Head of caudate nucleus (tissue), 42 donors: ENCODE results near the gene ST3GAL3.

Experiments
- DNase-seq, 42 donors: peaks; one replicate each; pipeline versions ENCODE4 v3.0.0 to v3.0.0-alpha.2; 2020 to 2021; ENCODE audit warnings: mixed read lengths in 7 of 42
- intact Hi-C: fragments of 100-400 bp; cut with DNase I; formaldehyde crosslinking; loops from one replicate; pipeline ENCODE4 v1.15.0; 2022

The ST3GAL3 gene

GRCh38 chr1:43960798-43961197 lies 253.5 kb downstream of the ST3GAL3 start:
- DNase-seq, result no peak
- intact Hi-C loops, result no loop called here

DNA sequence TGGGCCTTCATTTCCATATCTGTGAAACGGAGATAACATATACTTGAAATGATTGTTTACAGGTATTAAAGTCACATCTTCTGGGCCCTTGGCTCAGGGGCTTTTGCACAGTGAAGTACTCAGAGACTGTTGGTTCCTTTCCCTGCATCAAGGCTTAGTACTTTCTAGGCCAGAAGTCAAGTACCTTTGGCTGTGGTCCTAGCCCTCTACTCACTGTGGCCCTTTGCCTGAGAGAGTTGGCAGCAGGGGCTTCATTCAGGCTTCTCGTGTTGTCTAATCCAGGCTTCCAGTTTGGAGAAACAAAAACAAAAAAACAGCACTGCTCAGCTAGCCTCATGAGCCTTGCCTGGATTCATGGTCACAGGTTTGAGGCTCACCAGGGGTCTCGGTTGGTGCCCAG lies 254.4 kb downstream of the ST3GAL3 start:
- intact Hi-C loops, result no loop called here
- peak in 1 of 42 donors; percentile 57 for DNase-seq

GRCh38 chr1:43962324-43962723 lies 255.0 kb downstream of the ST3GAL3 start:
- DNase-seq, result peak in 21 of 42 donors; percentile 32 to 86 (median 60)
- intact Hi-C loops, result no loop called here

DNA sequence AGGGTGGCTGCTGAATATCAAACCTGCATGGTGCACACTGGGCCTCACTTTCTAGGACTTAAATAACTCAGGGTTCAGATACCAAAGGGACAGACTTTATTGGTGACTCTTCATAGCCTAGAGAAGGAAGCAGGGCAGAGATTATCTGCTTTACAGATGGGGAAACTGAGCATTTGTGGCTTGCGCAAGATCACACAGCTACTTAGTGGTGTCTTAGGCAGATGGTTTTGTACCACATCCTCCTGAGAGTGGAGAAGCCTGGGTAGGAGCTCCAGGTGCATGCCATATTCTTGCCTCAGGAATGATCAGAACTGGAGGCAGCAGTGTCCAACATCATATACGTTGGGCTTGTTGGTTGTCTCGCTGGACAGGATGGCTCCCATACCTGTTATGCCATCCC lies 255.7 kb downstream of the ST3GAL3 start:
- intact Hi-C loops, result no loop called here
- DNase-seq, result no peak

DNA sequence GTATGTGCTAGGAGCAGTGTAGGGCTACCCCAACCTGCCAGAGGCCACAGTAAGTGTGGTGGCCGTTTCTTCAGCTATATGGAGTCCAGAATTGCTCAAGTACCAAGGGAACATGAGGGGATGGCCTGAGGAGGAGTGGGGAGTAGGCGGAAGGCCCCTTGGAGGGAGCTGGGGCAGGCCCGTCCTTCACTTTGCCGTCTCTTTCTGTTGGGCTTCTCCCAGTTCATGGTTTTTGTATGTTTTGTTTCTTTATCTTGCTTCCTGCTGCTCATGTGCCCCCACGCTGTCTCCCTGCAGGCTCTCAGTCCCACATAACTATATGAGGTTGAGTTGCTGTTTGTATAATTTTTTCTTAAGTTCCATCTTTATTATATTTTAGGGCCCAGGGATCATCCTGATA lies 256.6 kb downstream of the ST3GAL3 start:
- intact Hi-C loops, result no loop called here
- DNase-seq, result no peak

DNA sequence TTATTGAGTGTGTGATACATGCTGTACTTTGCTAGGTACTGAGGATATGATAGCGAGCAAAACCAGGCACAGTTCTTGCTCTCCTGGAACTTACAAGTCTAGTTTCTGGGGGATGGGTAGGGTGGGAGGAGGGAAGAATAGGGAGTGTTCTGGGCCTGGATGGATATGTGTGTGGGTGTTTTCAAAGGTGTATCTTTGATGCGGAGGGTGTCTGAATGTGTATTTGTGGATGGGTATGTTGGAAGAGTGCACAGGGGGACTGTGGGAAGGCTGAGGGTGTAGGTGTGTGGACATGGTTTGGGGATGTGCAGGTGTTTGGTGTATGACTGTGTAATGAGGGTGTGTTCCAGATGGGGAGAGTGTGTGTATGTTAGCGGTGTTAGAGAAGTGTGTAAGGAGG lies 258.0 kb downstream of the ST3GAL3 start:
- intact Hi-C loops, result no loop called here
- peak in 9 of 42 donors; percentile 24 to 72 (median 46) for DNase-seq

DNA sequence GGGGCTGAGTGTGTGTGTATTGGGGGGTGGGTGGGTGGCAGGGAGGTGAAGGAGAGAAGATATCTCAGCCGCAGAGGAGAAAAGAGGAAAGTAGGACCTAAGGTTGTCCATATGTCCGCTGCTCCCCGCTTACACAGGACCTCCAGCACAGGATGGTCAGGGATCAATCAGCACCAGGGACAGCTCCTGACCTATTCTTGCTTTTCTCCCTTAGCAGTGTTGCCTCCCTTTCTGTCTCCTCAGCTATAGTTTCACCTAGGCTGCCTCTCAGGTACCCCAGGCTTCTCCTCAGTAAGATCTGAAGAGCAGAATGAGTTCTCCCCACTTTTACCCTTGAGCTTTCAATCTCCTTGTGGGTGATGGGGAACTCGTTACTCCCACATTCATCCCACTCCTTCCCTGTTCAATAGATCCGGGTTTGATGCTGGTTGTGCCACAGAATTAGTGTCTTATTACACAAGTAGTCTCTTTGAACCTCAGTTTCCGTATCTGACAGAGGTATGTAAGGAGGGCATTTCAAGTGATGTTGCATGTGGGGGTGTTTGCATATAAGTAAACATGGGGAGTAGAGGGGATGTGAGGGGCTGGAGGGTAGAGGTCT lies 261.1 kb downstream of the ST3GAL3 start:
- DNase-seq, result peak in 1 of 42 donors; percentile 69
- intact Hi-C loops, result no loop called here

GRCh38 chr1:43969416-43969745 lies 262.0 kb downstream of the ST3GAL3 start:
- intact Hi-C loops, result no loop called here
- peak in 1 of 42 donors; percentile 9 for DNase-seq

- DNase-seq, result peak; percentile 95 to 100 (median 98)
Measured at GRCh38 chr1:43969746-43970466, 262.6 kb downstream of the ST3GAL3 start, which contains the start of gene DPH2. TSS of gene DPH2 (plus strand) at chr1:43970010. CDS start at chr1:43970176, 166 bp downstream.

DNA sequence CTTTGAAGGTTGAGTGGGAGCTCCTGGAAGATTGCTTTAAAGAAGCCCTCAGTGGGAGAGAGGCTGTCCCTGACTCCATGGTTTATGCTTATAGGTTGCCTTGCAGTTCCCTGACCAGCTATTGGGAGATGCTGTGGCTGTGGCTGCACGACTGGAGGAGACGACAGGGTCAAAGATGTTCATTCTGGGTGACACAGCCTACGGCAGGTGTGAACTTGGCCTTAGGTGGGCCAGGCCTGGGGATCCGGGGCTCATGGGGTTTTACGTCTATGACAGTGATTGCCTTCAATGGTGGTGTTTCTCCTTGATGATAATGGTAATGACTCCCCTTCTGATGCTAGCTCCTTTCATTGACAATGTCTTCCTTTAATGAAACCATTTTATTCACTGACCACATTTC lies 263.2 kb downstream of the ST3GAL3 start:
- intact Hi-C loops, result no loop called here

More at GRCh38 chr1:43969746-43970466, 262.6 kb downstream of the ST3GAL3 start, which contains the start of gene DPH2:
- intact Hi-C loops, result no loop called here

DNA sequence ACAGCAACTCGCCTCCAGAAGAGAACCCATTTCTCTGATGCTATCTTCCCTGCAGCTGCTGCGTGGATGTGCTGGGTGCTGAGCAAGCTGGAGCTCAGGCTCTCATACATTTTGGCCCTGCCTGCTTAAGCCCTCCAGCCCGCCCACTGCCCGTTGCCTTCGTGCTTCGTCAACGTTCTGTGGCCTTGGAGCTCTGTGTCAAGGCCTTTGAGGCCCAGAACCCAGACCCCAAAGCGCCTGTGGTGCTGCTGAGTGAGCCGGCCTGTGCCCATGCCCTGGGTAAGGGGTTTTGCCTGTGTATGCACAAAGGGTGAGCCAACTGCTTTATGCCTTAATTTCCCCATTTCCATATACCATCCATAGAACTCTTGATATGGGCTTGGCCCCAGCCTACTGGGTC lies 263.6 kb downstream of the ST3GAL3 start:
- intact Hi-C loops, result no loop called here
- DNase-seq, result no peak

More for the DNA sequence above, 263.2 kb downstream of the ST3GAL3 start:
- DNase-seq, result no peak

GRCh38 chr1:43971336-43971980 lies 264.1 kb downstream of the ST3GAL3 start:
- no peak for DNase-seq
- intact Hi-C loops, result no loop called here

DNA sequence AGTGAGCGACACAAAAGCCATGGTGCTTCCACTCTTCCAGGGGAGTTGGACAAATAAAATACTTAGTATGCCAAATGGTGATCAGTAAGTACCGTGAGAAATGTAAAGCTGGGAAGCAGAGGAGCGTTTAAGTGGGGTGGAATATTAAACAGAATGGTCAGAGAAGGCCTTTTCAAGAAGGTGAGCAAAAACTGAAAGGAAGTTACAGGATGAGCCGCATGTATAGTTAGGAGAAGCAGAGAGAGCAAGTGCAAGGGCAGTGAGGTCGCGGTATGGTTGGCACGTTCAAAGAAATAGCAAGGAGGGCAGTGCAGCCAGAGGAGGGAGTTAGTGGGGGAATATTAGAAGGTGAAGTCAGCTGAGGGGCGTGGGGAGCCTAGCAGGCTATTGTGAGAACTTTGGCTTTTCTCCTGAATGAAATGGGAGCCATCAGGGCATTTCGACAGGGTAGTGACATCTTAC lies 266.7 kb downstream of the ST3GAL3 start:
- intact Hi-C loops, result loop anchor here (1.0 kb wide), 1 partner anchor 28 kb away; the partner anchor contains the start of gene IPO13
- DNase-seq, result no peak

GRCh38 chr1:43974443-43975248 lies 267.3 kb downstream of the ST3GAL3 start, which contains the start of gene ATP6V0B:
TSS of gene ATP6V0B (plus strand) at chr1:43974960. CDS start at chr1:43975041, 81 bp downstream.
- intact Hi-C loops, result loop anchor here (1.0 kb wide), 1 partner anchor 28 kb away; the partner anchor contains the start of gene IPO13
- DNase-seq, result peak; percentile 96 to 100 (median 99)

DNA sequence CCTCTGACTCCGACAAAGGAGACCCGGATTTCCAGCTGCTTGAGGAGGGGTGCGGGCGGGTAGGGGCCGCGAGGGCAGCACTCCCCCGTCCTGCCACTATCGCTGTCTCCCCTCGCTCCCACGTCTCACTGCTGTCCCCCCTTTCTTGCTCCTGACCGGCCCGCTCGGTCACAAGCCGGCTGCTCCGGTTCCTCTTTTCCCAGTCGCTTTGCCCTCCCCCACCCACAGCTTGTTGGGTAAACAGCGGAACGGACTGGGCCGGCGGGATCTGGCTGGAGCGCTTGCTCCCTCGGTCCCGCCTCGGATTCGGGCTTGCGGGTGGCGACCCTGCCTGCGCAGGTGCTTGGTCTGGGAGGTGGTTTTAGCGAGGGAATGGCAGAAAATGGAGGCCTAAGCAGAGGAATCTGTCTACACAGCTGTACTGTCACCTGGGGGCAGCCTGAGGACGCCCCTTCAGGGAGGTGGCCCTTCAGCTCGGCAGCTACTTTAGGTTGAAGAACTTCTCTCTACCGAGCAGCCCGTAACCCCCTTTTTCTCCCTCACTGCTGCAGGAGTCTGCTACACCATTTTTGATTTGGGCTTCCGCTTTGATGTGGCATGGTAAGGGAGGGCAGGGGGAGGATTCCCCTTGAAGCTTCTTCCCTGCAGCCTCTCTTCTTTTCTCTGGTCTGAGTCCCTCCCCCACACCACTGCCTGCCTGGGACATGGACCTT lies 268.1 kb downstream of the ST3GAL3 start:
- peak in 28 of 42 donors; percentile 27 to 69 (median 52) for DNase-seq
- intact Hi-C loops, result no loop called here

GRCh38 chr1:43976045-43976444 lies 268.7 kb downstream of the ST3GAL3 start:
- no peak for DNase-seq
- intact Hi-C loops, result no loop called here

DNA sequence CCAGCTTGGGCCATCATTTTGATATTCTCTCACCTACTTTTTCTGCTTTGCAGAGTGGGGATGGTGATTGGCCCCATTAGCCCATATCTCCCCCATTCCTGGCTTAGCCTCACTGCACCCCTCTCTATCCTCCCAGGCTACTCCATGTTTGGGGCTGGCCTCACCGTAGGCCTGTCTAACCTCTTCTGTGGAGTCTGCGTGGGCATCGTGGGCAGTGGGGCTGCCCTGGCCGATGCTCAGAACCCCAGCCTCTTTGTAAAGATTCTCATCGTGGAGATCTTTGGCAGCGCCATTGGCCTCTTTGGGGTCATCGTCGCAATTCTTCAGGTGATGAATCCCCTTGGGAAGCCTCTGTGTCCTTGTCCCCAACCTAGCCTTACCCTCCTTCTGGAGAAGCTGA lies 269.6 kb downstream of the ST3GAL3 start:
- intact Hi-C loops, result no loop called here
- no peak for DNase-seq
